Esophagus muscularis mucosa (tissue), 3 donors: Measurements from ENCODE around the gene GATD1.

Experiments used
- EP300 ChIP-seq: sonication (generic); formaldehyde crosslinking; IDR thresholded peaks from one replicate; pipeline ENCODE4 v1.6.1; 2017; ENCODE audit warnings: antibody characterized with exemption
- TF ChIP-seq, protein P1 (sequence below), 3 experiments: fragments of 200-600 bp in 2 of 3; fragments of 450-650 bp in 1 of 3; sonication (generic) in 2 of 3; IDR thresholded peaks; one replicate each; pipeline ENCODE4 v1.5.1; 2017 to 2019; ENCODE audit warnings: antibody characterized with exemption in 3 of 3, mild to moderate bottlenecking in 2 of 3, moderate library complexity in 1 of 3

DNA sequence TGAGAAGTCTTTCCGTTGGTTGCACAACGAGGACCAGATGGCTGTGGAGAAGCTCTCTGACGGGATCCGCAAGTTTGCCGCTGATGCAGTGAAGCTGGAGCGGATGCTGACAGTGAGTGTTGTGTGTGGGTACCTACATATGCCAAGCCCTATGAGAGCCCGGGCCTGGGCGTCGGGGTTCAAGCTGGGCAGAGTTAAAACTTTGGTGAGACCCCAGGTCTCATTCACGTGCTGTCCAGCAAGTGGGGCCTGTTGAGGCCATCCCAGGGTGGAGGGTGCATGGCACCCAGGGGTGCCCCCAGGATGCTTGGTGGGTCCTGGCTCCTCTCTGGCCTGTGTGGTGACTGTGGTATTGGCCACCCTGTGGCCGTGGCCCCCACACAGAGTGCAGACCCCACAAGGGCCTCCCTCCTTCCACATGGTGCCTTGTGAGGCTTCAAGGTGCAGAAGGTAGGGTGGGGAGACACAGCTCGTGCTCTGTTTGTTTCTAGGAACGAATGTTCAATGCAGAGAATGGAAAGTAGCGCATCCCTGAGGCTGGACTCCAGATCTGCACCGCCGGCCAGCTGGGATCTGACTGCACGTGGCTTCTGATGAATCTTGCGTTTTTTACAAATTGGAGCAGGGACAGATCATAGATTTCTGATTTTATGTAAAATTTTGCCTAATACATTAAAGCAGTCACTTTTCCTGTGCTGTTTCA lies 12.8 kb downstream of the GATD1 start:
- TF ChIP-seq, protein P1, sequence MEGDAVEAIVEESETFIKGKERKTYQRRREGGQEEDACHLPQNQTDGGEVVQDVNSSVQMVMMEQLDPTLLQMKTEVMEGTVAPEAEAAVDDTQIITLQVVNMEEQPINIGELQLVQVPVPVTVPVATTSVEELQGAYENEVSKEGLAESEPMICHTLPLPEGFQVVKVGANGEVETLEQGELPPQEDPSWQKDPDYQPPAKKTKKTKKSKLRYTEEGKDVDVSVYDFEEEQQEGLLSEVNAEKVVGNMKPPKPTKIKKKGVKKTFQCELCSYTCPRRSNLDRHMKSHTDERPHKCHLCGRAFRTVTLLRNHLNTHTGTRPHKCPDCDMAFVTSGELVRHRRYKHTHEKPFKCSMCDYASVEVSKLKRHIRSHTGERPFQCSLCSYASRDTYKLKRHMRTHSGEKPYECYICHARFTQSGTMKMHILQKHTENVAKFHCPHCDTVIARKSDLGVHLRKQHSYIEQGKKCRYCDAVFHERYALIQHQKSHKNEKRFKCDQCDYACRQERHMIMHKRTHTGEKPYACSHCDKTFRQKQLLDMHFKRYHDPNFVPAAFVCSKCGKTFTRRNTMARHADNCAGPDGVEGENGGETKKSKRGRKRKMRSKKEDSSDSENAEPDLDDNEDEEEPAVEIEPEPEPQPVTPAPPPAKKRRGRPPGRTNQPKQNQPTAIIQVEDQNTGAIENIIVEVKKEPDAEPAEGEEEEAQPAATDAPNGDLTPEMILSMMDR (IDR thresholded peaks at IDR 0.05), result no peak
- no peak for TF ChIP-seq EP300
